ENCODE measurements around the gene BCL2L2.

BCL2L2 gene

DNA sequence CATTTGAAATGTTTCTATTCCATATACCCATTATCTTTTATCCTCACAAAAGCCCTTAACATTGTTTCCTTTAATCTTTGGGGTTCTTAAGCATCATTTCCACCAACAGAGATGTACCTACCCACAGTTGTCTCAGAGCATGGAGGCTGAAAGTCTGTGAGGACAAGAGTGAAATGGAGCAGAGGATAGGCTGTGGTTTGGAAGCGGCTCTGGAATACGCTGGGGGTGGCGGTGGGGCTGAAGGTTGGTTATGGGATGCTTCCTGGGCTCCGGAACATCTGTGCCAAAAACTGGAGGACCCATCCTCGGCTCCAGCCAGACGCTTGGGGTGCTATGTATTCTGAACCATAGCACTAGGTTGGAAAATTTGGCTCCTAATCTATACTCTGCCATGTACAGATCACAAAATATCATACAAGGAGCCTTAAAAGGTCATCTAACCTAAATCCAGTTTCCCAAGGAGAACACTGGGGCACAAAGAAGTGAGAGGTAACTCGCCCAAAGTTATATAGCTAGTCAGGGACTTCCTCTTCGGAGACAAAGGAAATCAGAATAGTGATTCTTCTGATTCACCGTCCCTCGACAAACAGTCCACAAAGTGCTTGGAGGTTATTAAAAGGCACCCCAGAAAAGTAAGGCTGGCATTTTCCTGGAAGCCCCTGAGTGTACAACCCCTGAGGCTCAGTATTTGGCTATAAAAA is 6.5 kb upstream of the BCL2L2 start:
- DNase-seq, result no peak

DNA sequence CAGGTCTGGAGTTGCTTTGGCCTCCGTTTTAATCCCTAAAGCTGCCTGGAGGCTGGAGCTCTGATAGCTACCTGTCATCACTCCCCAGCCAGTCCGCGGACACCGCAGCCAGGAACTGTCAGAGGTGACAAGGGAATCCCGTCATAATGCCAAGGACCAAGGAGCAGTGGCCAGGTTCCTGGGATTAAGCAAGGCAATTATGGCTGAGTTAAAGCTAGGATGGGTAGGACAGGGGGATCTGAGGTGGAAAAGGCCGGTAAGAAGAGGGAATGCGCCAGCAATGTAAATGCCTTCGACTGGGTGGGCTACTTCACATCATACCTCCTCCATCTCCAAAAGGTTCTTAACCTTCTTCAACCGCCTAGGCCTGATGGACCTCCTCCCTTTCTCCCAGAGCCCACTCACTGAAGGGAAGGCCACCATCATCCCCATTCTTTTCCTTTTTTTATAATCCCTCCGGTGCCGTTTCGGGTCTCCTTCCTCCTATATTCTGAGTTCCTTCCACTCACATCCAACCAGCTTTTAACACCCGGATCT is 5.9 kb upstream of the BCL2L2 start:
- no peak for DNase-seq

DNA sequence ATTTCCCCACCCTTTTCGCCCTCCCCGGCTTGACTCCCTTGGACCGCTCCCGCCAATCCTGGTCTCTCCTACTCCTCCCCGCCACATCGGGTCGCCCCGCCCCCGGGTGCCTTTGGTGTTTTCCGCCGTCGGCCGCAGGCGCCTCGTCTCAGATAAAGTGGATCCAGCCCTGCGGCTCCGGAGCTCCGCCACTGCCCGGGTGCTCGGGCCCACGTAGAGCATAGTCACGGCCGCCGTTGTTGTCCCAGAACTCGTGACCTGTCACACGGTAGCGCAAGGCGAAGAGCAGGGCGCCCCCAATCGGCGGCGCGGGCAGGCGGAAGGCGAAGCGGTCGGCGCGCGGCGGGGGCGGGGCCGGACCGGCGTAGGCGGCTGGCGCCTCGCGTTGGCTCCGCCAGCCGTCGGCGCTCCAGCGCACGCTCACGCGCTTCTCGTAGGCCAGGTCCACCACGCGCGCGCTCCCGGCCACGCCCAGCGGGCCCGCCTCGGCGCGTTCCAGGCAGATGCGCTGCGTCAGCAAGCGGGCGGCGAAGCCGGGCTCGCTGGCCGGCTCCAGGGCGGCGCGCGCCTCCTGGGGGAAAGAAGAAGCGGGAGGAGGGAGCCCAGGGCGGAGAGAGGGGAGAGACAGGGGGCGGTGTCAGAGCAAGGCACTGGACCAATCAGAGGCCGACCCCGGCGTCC is 5.2 kb upstream of the BCL2L2 start:
- DNase-seq, result peak; percentile 97

DNA sequence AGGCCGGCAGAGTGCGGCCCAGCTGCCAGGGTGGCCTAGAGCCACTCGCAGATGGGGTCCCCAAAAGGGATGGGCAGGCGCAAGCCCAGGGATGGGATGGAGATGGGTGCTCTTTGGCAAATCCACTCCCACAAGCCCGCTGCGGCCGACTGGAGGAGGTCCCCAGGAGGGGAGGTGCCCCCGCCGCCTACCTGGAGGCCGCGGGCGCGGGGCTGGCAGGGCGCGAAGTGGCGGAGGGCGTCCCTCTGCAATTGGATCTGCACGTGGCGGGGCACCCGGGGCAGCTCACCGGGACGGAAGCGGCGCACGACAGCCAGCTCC is 4.7 kb upstream of the BCL2L2 start:
- no peak for DNase-seq

DNA sequence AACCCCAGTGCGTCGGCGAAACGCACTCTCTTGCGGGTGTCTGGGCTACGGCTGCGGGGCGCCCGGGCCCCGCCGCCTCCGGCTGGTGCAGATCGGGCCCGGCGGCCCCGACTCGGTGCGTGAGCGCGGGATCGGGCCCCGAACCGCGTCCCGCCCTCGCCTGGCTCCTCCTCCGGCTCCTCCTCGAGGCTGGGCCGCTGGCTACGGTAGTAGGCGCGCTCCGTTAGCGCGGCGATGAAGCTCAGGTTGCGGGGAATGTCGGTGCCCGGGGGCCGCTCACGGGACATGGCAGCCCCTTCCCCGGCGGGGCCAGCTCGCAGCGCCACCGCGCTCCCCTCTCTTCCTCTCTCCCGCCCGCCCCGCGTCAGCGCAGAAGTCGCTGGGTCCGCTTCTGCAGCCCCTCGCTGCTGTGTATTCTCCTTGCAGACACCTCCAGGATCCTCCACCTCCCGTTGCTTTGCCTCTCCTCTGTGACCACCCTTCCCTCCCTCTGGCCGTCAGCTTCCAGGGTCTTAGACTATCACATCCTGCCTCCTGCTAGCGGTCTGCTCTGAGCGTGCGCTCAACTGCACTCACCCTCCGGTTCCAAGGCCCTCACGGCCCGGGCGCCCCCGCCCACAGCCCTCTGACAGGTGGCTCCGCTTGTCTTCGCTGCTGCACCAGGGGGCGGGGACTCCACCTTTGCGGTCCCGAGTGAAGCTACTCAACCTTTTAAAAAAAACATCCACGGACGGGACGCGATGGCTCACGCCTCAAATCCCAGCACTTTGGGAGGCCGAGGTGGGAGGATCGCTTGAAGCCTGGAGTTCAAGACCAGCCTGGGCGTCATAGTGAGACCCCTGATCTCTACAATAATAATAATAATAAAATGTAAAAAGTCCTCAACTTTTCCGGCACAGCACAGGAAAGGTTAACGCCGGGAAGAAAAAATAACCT is 4.1 kb upstream of the BCL2L2 start, which contains the start of gene PPP1R3E:
TSS of gene PPP1R3E (minus strand) at position 570 of the 936 bp plus-strand sequence. CDS start at position 287, 283 bp downstream.
- peak; percentile 88 for DNase-seq

DNA sequence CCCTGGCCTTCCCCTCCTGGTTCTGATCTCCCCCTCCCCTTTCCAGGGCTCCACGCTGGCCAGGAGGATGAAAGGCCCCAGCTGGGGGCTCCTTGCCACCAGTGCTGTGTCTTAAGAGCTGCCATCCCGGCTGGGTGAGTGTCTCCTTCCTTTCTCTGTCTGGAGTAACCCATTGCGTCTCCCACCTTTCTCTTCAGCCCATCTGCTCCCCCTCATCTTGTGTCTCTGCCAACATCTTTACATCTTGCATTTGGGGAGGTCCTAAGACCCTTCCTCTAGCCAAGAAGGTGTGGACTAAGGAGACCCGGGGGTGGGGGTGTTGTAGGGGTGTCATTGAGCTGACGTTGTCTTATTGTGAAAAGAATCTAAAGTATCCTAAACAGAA is 505 bp downstream of the BCL2L2 start:
- DNase-seq, result no peak

DNA sequence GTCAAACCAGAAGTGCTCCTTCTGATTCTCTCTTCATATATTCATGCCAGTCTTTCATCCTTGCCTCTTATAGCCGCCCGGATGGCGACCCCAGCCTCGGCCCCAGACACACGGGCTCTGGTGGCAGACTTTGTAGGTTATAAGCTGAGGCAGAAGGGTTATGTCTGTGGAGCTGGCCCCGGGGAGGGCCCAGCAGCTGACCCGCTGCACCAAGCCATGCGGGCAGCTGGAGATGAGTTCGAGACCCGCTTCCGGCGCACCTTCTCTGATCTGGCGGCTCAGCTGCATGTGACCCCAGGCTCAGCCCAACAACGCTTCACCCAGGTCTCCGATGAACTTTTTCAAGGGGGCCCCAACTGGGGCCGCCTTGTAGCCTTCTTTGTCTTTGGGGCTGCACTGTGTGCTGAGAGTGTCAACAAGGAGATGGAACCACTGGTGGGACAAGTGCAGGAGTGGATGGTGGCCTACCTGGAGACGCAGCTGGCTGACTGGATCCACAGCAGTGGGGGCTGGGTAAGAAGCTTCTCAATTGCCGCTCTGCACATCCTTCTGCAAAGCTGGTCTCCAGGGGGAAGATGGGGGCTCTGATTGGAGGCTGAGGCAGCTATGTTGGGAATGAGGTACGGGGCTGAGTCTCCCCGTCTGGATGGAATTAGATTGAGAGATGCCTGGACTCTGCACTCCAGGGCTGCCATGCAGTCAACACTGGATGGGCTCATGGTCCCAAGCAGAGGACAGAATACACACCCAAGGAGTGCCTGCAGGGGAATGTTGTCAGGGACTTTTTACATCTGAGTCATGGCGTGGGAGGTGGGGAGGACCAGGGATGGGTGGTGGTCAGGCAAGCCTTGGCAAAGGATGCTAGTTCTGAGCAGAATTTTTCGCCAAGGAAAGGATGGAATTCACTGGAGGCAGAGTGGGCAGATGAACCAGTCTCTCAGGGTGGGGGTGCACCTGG is 1.3 kb downstream of the BCL2L2 start:
- DNase-seq, result no peak

DNA sequence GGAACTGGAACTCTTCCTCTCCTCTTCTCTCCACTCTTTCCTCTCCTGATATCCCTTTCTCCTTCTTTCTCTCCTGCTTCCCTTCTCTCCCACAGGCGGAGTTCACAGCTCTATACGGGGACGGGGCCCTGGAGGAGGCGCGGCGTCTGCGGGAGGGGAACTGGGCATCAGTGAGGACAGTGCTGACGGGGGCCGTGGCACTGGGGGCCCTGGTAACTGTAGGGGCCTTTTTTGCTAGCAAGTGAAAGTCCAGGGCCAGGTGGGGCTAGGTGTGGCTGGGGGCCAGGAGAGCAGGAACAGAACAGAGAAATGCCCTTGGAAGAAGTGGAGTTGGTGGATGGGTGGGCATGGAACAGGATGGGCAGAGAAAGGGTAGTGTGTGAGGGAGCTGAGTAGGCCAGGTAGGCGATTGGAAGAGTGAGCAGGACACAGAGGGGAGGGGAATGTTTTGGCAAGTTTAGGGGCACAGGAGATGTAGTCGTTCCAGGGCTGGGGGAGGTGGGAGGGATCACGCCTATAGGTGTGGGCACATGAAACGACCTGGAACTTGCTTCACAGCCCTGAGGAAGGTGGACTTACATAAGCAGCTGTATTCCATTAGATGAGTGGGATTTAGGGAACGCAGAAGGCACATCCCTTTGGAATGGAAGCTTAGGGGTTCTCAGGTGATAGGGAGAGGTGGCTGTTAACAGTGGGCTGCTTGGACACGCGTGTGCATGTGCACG is 2.2 kb downstream of the BCL2L2 start:
- DNase-seq, result no peak

DNA sequence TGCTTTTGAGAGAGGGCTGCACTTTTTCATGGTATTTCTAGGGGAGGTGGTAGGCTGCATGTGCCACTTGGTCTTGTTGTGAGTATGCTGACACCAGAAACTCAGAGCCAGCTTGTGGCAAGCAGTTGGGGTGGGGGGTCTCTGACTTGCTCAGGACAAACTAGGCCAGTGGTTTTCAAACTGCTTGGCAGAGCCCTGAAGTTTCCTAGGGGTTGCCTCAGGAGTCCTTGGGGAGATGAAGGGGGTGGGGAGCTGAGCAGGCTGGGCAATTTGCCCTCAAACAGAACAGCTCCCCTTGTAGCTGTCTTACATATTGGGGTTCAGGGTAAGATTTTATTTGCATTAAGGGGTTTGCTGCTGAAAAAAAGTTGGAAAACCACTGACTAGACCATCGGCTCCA is 3.9 kb downstream of the BCL2L2 start:
- DNase-seq, result no peak

DNA sequence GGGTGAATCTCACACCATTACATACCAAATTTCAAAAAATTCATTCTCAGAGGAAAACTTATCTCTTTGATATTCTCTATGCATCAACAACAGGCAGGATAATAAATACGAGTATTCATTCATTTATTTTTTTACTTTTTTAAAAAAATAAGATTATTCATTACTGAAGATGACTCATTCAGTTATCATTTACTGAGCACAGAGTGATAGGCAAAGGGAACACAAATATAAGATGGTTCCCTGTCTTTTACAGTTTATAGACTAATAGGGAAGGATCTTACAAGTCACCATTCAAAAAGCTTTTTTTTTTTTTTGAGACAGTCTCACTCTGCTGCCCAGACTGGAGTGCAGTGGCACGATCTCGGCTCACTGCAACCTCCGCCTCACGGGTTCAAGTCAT is 9.7 kb downstream of the BCL2L2 start:
- no peak for DNase-seq

DNA sequence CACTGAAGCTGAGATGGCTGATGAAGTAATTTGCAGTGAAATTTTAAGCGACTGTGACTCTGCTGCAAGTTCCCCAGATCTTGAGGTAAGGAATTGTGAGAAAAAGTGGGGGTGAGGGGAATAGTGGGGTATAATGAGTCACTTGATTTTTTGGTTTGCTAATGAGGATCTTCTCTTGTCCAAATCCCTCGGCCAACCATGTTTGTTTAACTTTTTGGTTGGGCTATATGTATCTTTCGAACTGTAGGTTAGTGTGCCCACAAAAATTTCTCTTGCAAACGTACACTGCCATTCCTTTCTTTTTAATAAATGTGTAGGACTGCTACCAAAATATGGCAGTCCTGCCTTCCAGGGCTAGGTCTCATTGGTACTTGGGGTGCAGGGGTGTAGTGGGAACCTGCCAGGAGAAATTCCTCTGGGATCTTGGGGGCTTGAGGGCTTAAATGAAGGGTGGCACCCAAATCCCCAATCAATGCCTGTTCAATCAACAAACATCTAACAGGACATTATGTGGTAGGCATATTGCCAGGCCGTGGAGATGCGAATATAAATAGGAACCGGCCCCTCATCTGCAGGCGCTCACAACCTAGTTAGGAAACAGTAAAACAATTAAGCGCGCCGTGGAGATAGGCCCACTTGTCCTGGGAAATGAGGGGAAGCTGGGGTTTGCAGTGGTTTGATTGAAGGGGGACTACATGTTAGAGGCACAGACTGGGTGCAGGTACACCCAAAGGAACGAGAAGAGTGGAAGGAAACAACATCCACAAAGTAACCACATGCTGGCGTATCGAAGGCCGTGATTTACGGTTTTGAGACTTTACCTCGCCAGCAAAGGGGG is 13.3 kb downstream of the BCL2L2 start:
- no peak for DNase-seq

DNA sequence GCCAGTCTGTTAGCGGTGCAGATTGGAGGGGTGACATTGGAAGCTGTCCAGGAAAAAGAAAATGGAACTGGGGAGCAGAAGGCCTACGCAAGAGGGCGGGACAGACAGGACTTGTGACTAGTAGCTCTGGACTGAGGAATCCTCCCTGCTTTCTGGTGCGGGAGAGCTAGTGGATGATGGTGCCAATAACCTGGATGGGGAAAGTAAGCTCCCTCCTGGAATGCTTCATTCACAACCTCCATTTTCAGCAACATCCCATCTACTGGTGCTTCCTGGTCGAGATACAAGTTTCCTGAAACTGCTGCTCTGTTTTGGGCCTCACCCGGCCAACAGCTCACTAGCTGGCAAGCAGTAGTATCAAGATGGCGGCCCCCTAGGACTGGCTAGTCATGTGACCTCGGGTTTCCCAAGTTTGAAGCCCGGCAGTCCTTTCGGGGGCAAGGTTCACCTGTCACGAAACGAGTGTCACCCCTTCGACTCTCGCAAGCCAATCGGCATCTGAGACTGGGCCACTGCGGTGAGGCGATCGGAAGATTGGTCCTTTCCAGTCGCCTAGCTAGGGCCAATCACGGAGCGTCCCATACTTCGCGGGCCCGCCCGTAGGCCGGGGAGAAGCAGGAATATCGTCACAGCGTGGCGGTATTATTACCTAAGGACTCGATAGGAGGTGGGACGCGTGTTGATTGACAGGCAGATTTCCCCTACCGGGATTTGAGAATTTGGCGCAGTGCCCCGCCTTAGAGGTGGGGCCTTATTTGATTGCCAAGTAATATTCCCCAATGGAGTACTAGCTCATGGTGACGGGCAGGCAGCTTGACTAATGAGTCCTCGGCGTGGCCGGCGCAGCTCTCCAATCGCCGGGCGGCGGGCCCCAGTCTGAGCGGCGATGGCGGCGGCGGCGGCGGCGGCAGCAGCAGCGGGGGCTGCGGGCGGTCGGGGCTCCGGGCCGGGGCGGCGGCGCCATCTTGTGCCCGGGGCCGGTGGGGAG is 14.2 kb downstream of the BCL2L2 start, which contains the start of gene PABPN1:
TSS of gene PABPN1 (plus strand) at position 874 of the 988 bp plus-strand sequence. CDS start at position 887, 13 bp downstream.
- DNase-seq, result peak; percentile 100

DNA sequence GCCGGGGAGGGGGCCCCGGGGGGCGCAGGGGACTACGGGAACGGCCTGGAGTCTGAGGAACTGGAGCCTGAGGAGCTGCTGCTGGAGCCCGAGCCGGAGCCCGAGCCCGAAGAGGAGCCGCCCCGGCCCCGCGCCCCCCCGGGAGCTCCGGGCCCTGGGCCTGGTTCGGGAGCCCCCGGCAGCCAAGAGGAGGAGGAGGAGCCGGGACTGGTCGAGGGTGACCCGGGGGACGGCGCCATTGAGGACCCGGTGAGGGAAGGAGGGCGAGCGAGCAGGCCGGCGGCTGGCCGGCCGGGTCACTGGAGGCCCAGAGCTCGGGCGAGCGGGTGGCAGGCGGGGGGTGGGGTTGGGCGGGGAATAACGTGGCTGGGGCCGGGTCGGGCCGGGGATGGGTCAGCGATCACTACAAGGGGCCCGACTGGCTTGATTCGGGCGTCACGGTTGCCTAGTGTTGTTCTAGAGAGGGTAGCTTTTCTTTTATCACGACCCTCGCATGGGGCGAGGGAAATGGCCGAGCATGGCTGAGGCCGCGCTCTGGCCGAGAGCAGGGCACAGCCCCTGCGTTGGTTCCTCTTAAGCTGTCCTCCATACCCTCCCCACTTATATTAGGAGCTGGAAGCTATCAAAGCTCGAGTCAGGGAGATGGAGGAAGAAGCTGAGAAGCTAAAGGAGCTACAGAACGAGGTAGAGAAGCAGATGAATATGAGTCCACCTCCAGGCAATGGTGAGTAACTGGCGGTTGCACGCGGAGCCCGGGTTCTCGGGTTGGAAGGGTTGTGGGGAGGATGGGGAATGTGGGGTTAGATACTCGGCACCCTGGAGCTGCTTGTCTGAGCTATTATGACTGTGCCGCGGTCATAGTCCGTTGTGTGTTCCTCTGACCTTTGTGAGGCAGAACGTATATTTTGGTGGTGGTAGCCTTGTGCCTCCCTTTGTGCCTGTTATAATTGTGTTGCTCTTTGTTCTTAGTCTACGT is 15.2 kb downstream of the BCL2L2 start:
- DNase-seq, result peak; percentile 41

DNA sequence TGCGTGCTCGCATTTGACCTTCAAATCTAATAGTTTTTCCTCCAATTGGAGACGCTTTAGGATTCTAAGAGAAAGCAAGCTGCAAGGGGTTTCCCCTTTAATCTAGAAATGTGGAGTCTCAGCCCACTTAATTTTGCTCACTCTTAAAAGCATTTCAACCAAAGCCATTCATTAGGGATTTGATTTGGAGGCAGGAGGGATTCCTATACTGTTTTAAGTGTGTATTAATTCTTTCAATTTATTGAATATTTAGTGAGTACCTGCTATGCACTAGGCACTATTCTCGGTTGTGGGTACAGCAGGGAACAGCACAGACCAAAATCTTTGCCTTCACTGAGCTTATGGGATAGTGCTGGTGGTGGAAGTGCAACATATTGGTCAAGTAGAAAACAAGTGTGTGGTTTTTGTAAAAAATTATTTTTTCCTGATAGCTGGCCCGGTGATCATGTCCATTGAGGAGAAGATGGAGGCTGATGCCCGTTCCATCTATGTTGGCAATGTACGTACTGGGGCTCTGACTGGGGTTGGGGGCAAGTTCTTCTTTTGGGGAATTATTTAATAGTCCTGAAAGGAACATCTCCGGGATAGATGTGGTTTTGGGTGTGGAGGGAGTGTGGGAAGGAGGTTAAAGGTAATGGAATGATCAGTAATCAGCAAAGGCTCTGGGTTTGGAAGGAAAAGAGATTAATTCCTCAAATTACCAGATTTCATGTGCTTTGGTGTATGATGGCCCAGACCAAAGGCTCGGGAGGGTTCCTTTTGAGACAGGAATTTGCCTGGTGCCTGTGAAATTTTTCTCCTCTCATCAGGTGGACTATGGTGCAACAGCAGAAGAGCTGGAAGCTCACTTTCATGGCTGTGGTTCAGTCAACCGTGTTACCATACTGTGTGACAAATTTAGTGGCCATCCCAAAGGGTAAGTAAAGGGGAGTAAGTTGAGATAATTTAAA is 16.2 kb downstream of the BCL2L2 start:
- DNase-seq, result no peak

DNA sequence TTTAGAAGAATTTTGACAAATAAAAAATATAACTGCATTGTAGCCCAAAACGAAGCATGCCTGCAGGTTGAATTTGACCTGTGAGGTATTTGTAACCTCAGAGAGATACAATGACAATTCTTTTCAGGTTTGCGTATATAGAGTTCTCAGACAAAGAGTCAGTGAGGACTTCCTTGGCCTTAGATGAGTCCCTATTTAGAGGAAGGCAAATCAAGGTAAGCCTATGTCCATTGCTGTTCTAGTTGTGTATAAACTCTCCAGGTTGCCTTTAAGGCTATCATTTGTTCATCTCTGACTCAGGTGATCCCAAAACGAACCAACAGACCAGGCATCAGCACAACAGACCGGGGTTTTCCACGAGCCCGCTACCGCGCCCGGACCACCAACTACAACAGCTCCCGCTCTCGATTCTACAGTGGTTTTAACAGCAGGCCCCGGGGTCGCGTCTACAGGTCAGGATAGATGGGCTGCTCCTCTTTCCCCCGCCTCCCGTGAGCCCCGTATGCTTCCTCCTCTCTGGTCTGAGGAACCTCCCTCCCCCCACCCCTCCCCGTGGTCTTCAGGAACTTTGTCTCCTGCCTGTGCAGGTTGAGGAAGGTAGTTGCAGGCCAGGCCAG is 17.3 kb downstream of the BCL2L2 start:
- DNase-seq, result no peak

DNA sequence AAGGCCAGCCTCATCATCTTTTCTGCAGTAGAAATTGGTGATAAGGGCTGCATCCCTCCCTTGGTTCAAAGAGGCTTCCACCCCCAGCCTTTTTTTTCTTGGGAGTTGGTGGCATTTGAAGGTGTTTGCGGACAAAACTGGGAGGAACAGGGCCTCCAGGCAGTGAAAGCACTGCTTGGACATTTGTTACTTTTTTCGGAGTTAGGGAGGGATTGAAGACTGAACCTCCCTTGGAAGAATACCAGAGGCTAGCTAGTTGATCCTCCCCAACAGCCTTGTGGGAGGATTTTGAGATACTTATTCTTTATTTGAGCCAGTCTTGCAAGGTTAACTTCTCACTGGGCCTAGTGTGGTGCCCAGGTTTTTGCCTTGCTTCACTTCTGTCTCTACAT is 17.8 kb downstream of the BCL2L2 start:
- no peak for DNase-seq

Data from CD4-positive, alpha-beta T cell treated with Interleukin-21 for 1 hour (primary cell).